GM23338 (cell line): ENCODE data around the gene KIRREL3.

Experiments
- CREB1 ChIP-seq: fragments of 250-450 bp; sonication (Bioruptor Pico); IDR thresholded peaks from 2 replicates; pipeline ENCODE4 v1.5.0; 2020; ENCODE audit warnings: low read depth, mild to moderate bottlenecking, moderate library complexity
- CTCF ChIP-seq, 2 experiments: fragments of 200-600 bp in 1 of 2; sonication (generic) in 1 of 2; conservative IDR thresholded peaks; 2 replicates each; pipeline versions ENCODE4 v1.5.1 to v1.6.1; 2016 to 2017; ENCODE audit warnings: antibody characterized with exemption in 2 of 2, low read depth in 2 of 2, mild to moderate bottlenecking in 2 of 2, moderate library complexity in 1 of 2
- ETS1 ChIP-seq: IDR thresholded peaks from 2 replicates; pipeline ENCODE4 v1.6.1; 2016; ENCODE audit warnings: antibody characterized with exemption
- EZH2 ChIP-seq: fragments of 200-600 bp; sonication (generic); IDR thresholded peaks from one replicate; pipeline ENCODE4 v1.8.0; 2017; ENCODE audit warnings: antibody characterized with exemption, mild to moderate bottlenecking, low read depth; ENCODE audit not compliant: unreplicated experiment
- EZH2phosphoT487 ChIP-seq: fragments of 200-600 bp; sonication (generic); IDR thresholded peaks from one replicate; pipeline ENCODE4 v1.8.1; 2018; ENCODE audit warnings: antibody characterized with exemption; ENCODE audit not compliant: unreplicated experiment
- JUNB ChIP-seq: IDR thresholded peaks from one replicate; pipeline ENCODE4 v1.6.1; 2016; ENCODE audit warnings: antibody characterized with exemption; ENCODE audit not compliant: unreplicated experiment
- NANOG ChIP-seq: IDR thresholded peaks from 2 replicates; pipeline ENCODE4 v1.6.1; 2016; ENCODE audit warnings: antibody characterized with exemption, borderline replicate concordance
- POLR2AphosphoS5 ChIP-seq: IDR thresholded peaks from 2 replicates; pipeline ENCODE4 v1.6.1; 2016; ENCODE audit warnings: antibody characterized with exemption, low read depth
- REST ChIP-seq: IDR thresholded peaks from one replicate; pipeline ENCODE4 v1.6.1; 2018; ENCODE audit warnings: antibody characterized with exemption; ENCODE audit not compliant: unreplicated experiment
- STAT1 ChIP-seq: IDR thresholded peaks from one replicate; pipeline ENCODE4 v1.6.1; 2016; ENCODE audit warnings: antibody characterized with exemption; ENCODE audit not compliant: unreplicated experiment
- ZNF114 ChIP-seq: fragments of 250-450 bp; sonication (Bioruptor Pico); IDR thresholded peaks from 2 replicates; pipeline ENCODE4 v1.5.0; 2020; ENCODE audit warnings: mild to moderate bottlenecking, moderate library complexity
- ZNF331 ChIP-seq: fragments of 250-450 bp; sonication (Bioruptor Pico); IDR thresholded peaks from 2 replicates; pipeline ENCODE4 v1.5.0; 2020; ENCODE audit warnings: low read depth, mild to moderate bottlenecking, moderate library complexity
- ZNF462 ChIP-seq: fragments of 250-450 bp; sonication (Bioruptor Pico); IDR thresholded peaks from 2 replicates; pipeline ENCODE4 v1.5.0; 2020; ENCODE audit warnings: mild to moderate bottlenecking, moderate library complexity

GRCh38 chr11:126819194-126819593 lies 181.4 kb downstream of the KIRREL3 start:
- TF ChIP-seq REST (no peak), POLR2AphosphoS5 (no peak), CTCF (conservative IDR thresholded peaks at IDR 0.05; ENCODE audit: low read depth in 2 of 2) (no peak), ZNF114 (no peak), EZH2 (no peak), JUNB (no peak), STAT1 (no peak), EZH2phosphoT487 (no peak), CREB1 (CRISPR knock-in tag) (no peak), ZNF331 (CRISPR knock-in tag) (no peak), ZNF462 (CRISPR knock-in tag) (no peak), NANOG (no peak), ETS1 (no peak)
